Measurements from ENCODE around the gene ALX4. TPM values are rescaled to one million over a fixed set of nuclear protein-coding genes. Genes with fewer than 3 reads are reported as not detected.

ALX4 gene
- polyA plus RNA-seq, 1 of the 3 experiments (the other 2 are of a cell fraction): under 0.01 TPM

DNA sequence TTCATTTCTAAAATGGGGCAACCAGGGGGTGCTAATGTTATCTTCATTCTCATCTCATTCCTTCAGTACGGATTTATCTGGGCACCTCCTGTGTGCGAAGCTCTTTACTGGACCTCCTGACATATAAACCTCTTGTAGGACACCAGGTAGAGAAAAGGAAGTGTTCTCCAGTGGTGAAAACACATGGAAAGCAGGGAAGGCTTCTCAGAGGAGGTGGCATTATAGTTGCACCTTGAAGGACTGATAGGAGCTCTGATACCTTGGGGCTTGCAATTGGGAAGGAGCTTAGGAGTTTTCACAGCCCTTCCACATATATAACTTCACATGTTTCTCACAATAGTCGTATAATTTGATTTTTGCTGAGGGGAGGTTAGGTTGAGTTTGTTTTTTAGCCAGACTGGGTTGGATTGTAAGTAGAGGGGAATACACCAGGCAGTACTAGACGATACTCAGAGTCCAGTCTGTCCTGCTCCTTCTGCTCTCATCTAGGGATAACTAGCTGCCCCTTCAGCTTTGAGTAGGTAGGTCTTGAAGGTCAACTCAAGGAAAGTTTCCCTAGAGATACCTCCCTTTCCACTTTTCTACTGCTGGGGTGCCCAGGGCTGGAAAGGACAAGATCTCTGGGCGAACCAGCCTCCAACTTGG is 34.0 kb upstream of the ALX4 start (continued):
- no peak for TF ChIP-seq RCOR1 (IDR thresholded peaks at IDR 0.05; ENCODE audit: low read length)
- TF ChIP-seq, protein P1, sequence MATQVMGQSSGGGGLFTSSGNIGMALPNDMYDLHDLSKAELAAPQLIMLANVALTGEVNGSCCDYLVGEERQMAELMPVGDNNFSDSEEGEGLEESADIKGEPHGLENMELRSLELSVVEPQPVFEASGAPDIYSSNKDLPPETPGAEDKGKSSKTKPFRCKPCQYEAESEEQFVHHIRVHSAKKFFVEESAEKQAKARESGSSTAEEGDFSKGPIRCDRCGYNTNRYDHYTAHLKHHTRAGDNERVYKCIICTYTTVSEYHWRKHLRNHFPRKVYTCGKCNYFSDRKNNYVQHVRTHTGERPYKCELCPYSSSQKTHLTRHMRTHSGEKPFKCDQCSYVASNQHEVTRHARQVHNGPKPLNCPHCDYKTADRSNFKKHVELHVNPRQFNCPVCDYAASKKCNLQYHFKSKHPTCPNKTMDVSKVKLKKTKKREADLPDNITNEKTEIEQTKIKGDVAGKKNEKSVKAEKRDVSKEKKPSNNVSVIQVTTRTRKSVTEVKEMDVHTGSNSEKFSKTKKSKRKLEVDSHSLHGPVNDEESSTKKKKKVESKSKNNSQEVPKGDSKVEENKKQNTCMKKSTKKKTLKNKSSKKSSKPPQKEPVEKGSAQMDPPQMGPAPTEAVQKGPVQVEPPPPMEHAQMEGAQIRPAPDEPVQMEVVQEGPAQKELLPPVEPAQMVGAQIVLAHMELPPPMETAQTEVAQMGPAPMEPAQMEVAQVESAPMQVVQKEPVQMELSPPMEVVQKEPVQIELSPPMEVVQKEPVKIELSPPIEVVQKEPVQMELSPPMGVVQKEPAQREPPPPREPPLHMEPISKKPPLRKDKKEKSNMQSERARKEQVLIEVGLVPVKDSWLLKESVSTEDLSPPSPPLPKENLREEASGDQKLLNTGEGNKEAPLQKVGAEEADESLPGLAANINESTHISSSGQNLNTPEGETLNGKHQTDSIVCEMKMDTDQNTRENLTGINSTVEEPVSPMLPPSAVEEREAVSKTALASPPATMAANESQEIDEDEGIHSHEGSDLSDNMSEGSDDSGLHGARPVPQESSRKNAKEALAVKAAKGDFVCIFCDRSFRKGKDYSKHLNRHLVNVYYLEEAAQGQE (IDR thresholded peaks at IDR 0.05; ENCODE audit: low read depth, low read length): no peak

DNA sequence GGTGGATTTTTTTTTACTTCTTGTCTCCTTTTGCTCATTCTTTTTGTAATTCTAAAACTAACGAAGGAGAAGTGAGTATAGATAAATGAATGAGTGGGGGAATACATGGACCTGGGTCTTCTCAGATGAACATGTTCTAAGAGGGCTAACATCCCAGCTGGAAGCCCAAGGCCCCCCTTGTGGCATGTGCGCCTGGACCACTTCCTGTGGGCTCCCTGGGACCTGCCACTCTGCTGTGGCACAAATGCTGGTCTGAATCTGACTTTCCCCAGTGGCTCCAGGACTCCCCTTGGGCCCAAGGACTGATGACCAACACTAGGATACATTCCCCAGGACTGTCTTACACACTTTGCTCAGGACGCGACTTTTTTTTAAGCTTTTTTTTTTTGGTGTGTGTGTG is 32.7 kb upstream of the ALX4 start:
- no peaks in the 10 kb centered on the region; the same call in 1 of the 2 replicates for H3K27me3 ChIP-seq (ENCODE audit: insufficient read depth)
- ChIA-PET POLR2A (no interaction called here), CTCF (interaction anchor here (2.0 kb wide), 1 partner anchor 12 kb away, joined by 7 read pairs; no protein-coding TSS in a partner anchor)
- WGBS (ENCODE audit: low lambda C conversion rate): 76% methylated on average over 4 of the region's 4 CpGs
- no peak overlapping the region for H3K27ac ChIP-seq (ENCODE audit: low read depth in 2 of 2, low read length in 1 of 2)
- no peaks in the 10 kb centered on the region for H4K20me1 ChIP-seq (ENCODE audit: insufficient read depth)
- no peak overlapping the region for H3K4me3 ChIP-seq (ENCODE audit: low read depth in 2 of 2, low read length in 1 of 2)
- H3F3A ChIP-seq (replicated peaks; ENCODE audit: insufficient read depth): no peaks in the 10 kb centered on the region
- no peak overlapping the region for H3K9ac ChIP-seq
- TF ChIP-seq EZH2phosphoT487 (IDR thresholded peaks at IDR 0.05; ENCODE audit: borderline replicate concordance, low read depth) (no peak), CHD2 (IDR thresholded peaks at IDR 0.05; ENCODE audit: low read length, partially characterized antibody) (no peak), TEAD4 (IDR thresholded peaks at IDR 0.05; ENCODE audit: borderline replicate concordance, insufficient read depth) (no peak), RXRA (IDR thresholded peaks at IDR 0.05; ENCODE audit: borderline replicate concordance, low read depth) (no peak), RAD21 (IDR thresholded peaks at IDR 0.05; ENCODE audit: low read length) (no peak), GATA2 (CRISPR knock-in tag; IDR thresholded peaks at IDR 0.05) (no peak), EP300 (IDR thresholded peaks at IDR 0.05; ENCODE audit: borderline replicate concordance in 1 of 2, low read depth in 1 of 2, low read length in 1 of 2) (no peak)
- no peak overlapping the region for H3K4me2 ChIP-seq
- no peak overlapping the region for H2AFZ ChIP-seq (ENCODE audit: low read depth)
- H3K4me1 ChIP-seq (ENCODE audit: control insufficient read depth in 1 of 2, insufficient read depth in 2 of 2, low read depth in 1 of 2, low read length in 1 of 2): no peaks in the 10 kb centered on the region
- no peaks in the 10 kb centered on the region for H3K9me2 ChIP-seq
- DNase-seq: no peak
- H3K79me2 ChIP-seq (ENCODE audit: insufficient read depth): no peaks in the 10 kb centered on the region
- no peaks in the 10 kb centered on the region for H3K9me3 ChIP-seq
- H3K36me3 ChIP-seq (replicated peaks in 1 of 2; ENCODE audit: control insufficient read depth in 1 of 2, insufficient read depth in 2 of 2, low read length in 1 of 2): no peaks in the 10 kb centered on the region

DNA sequence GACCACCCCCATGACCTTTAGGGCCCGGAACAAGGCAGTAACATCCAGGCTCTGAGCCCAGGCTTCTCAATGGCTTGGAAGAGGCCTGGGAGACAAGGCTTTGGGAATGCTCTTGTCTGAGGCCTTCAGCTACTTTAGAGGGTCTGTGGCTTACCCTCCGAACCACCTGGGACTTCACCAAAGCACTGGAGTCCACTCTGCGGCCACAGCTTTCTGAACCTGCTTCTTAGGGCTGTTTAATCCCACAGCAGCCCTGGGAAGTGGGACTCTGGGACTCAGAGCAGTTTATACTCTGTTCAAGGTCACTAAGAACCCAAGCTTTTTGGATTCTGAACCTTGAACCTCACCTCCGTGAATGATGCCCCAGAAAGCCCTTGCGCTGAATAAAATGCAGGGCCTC is 30.7 kb upstream of the ALX4 start:
- Histone ChIP-seq H3K9me2 (no peaks in the 10 kb centered on the region), H3K4me3 (ENCODE audit: low read depth in 2 of 2, low read length in 1 of 2) (no peak overlapping the region), H3K36me3 (replicated peaks in 1 of 2; ENCODE audit: control insufficient read depth in 1 of 2, insufficient read depth in 2 of 2, low read length in 1 of 2) (no peaks in the 10 kb centered on the region), H3K27me3 (ENCODE audit: insufficient read depth) (no peaks in the 10 kb centered on the region; the same call in 1 of the 2 replicates), H2AFZ (ENCODE audit: low read depth) (no peak overlapping the region), H3K27ac (ENCODE audit: low read depth in 2 of 2, low read length in 1 of 2) (no peak overlapping the region), H3K4me2 (no peak overlapping the region), H3K4me1 (ENCODE audit: control insufficient read depth in 1 of 2, insufficient read depth in 2 of 2, low read depth in 1 of 2, low read length in 1 of 2) (no peaks in the 10 kb centered on the region), H3F3A (replicated peaks; ENCODE audit: insufficient read depth) (no peaks in the 10 kb centered on the region), H3K9ac (no peak overlapping the region), H3K79me2 (ENCODE audit: insufficient read depth) (no peaks in the 10 kb centered on the region), H3K9me3 (no peaks in the 10 kb centered on the region), H4K20me1 (ENCODE audit: insufficient read depth) (no peaks in the 10 kb centered on the region)
- no peak for DNase-seq
- ChIA-PET CTCF (interaction anchor here (2.0 kb wide), 1 partner anchor 10 kb away, joined by 7 read pairs; no protein-coding TSS in a partner anchor), POLR2A (no interaction called here)
- 82% methylated on average over 2 of the region's 5 CpGs for WGBS (ENCODE audit: low lambda C conversion rate)
- TF ChIP-seq SIN3A (IDR thresholded peaks at IDR 0.05; ENCODE audit: borderline replicate concordance, low read depth, low read length) (no peak), EZH2phosphoT487 (IDR thresholded peaks at IDR 0.05; ENCODE audit: borderline replicate concordance, low read depth) (no peak), JUND (IDR thresholded peaks at IDR 0.05) (no peak), RFX5 (IDR thresholded peaks at IDR 0.05; ENCODE audit: low read length) (no peak)

Data from SK-N-SH (cell line).